ENCODE measurements around the gene AURKA.

AURKA gene

DNA sequence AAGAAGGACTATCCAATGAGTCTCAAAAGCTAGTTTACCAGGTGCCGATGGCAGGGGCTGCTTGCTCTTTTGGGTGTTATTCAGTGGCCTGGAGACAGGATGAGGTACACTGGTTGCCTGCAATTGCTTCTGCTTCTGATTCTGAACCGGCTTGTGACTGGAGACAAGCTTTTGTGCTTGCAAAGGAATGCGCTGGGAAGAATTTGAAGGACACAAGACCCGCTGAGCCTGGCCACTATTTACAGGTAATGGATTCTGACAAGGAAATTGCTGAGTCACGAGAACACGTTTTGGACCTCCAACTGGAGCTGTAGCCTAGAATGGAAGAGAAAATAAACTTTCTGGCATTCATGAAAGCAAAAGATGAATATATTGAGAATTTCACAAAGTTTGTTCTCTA, 5.8 kb downstream of the AURKA start:
- TF ChIP-seq GATA3 (IDR thresholded peaks at IDR 0.05; ENCODE audit: low read depth, low read length) (no peak), GATA2 (IDR thresholded peaks at IDR 0.05; ENCODE audit: low read depth, low read length) (no peak)

DNA sequence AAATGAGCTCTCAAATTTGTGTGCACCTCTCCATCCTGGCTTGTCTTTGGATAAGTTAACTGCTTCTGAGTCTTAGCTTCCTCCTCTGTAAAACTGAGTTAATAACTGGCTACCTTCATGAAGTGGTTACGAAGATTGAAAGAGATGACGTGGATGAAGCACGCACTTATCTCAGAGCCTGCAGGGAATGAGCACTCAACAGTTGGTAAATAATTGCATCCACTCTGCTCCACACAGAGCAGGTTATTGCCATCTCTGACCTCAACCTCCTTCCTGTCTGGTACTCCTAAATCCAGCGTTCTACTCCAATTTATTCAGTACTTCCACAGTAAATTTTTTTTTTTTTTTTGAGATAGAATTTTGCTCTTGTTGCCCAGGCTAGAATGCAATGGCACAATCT, 6.9 kb downstream of the AURKA start:
- TF ChIP-seq GATA3 (IDR thresholded peaks at IDR 0.05; ENCODE audit: low read depth, low read length): no peak
- TF ChIP-seq GATA2 (IDR thresholded peaks at IDR 0.05; ENCODE audit: low read depth, low read length): no peak

DNA sequence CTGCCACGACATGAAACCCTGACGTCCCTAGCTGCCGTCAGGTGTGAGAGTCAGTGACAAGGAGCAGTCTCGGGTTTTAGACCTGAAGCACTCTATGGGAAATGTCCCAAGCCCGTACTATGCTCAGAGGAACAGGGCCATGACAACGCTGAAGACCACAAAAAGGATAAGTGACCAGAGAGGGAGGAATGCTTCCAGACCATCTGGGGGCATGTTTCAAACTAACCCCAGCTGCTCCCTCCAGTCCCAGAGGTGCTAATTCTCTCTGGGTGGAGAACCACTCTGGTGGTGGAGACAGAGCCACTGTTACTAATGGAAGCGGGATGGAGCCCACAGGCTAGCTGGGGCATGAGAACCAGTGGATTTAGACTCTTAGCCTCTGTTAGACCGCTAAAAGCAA, 8.7 kb downstream of the AURKA start:
- TF ChIP-seq GATA2 (IDR thresholded peaks at IDR 0.05; ENCODE audit: low read depth, low read length) (no peak), GATA3 (IDR thresholded peaks at IDR 0.05; ENCODE audit: low read depth, low read length) (no peak)

DNA sequence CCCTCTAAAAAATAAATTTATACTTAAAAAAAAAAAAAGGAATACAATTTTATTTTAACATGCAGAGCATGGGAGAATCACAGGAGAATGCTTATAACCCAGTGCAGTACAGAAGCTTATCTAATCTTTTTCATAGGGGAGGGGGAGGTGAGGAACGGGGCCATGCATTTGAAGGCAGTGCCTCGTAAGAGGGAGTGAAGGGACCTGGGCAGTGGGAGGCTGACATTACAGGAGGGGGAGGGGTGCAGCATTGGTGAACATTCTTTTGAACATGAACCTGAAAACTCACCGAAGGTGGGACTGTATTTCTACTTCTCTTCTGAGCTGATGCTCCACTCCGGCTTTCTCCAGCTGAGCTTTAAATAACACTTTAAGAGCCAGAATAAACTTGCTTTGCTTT, 9.3 kb downstream of the AURKA start:
- TF ChIP-seq GATA2 (IDR thresholded peaks at IDR 0.05; ENCODE audit: low read depth, low read length) (no peak), GATA3 (IDR thresholded peaks at IDR 0.05; ENCODE audit: low read depth, low read length) (no peak)

DNA sequence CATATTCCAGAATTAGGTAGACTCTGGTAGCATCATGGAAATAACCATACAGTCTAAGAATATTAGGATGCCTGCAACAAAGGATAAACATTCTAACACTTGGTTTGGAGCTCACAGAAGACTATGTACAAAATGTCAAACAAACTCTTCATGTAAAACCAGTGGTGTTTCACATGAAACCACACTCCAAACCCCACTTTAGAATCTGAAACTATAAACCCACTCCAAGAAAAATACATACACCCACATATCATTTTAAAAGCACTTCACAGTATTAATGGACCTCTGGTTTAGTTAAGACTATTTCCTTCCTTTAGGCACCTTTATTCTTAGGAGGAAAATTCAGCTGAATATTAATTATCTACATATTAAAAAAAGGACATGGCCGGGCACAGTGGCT, 10.5 kb downstream of the AURKA start:
- TF ChIP-seq GATA2 (IDR thresholded peaks at IDR 0.05; ENCODE audit: low read depth, low read length): no peak
- TF ChIP-seq GATA3 (IDR thresholded peaks at IDR 0.05; ENCODE audit: low read depth, low read length): no peak

DNA sequence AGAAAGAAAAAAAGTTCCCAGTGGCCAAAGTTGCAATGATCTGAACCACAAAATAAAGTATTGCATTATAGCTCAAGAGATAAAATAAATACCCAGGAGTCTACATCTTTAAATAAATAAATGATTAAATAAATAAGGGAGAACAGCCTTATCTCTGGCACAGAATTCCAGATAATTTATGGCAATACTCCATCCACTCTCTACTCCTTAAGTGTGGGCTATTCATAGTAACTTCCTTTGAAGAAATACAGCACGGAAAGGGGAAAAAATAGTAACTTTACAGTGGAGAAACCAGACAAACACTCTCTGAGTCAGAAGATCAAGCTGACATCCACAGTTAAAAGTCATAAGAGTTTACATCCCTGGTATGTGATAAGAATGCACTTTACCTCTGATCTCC, 11.6 kb downstream of the AURKA start:
- TF ChIP-seq GATA2 (IDR thresholded peaks at IDR 0.05; ENCODE audit: low read depth, low read length) (no peak), GATA3 (IDR thresholded peaks at IDR 0.05; ENCODE audit: low read depth, low read length) (no peak)

DNA sequence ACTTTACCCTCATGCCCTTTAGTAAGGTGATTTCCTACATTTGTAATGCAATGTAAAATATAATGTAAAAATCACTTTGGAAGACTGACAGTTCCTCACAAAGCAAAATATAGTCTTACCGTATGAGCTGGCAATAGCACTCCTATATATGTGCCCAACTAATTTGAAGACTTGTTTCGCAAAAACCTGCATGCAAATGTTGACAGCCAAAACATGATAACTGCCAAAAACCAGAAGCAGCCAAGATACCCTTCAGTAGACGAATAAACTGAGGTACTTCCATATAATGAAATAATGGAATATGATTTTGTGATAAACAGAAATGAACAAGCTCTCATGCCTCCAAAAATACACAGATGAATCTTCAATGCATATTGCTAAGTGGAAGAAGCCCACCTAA, 13.6 kb downstream of the AURKA start:
- TF ChIP-seq GATA2 (IDR thresholded peaks at IDR 0.05; ENCODE audit: low read depth, low read length) (no peak), GATA3 (IDR thresholded peaks at IDR 0.05; ENCODE audit: low read depth, low read length) (no peak)

DNA sequence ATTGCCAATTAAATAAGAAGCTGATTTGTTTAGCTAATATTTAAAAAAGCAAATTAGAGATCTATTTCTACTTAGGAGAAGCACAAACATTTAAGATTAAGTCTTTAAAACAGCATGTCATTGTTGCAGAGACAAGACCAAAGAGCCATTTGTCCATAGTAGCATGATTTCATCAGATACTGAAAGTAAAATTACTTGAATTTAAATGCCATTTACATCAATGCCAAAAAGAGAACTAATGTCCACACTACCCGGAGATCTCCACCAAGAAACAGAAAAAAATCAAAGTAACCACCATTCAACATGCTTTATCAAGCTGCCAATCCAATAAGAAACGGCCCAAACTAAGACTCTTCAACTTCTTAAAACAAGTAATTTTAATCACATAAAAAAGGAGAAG, 15.7 kb downstream of the AURKA start:
- TF ChIP-seq GATA2 (IDR thresholded peaks at IDR 0.05; ENCODE audit: low read depth, low read length): no peak
- TF ChIP-seq GATA3 (IDR thresholded peaks at IDR 0.05; ENCODE audit: low read depth, low read length): no peak

DNA sequence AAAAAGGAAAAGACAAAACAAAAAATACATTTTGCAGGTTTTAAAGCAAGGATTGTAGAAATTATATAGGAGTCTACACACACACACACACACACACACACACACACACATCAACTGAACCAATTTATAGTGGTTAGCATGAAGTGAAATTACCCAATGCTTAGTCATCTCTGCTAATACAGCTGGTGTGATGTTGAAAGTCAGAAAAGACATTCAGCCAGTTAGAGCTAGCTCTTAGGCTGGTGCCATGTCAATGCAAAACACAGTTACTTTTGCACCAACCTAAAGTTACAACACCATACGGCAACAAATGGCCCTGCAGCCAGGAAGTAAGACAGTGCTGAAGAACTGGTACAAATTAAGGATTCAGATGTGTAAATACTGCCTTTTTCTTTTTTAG, 18.1 kb downstream of the AURKA start:
- TF ChIP-seq GATA3 (IDR thresholded peaks at IDR 0.05; ENCODE audit: low read depth, low read length) (no peak), GATA2 (IDR thresholded peaks at IDR 0.05; ENCODE audit: low read depth, low read length) (no peak)

DNA sequence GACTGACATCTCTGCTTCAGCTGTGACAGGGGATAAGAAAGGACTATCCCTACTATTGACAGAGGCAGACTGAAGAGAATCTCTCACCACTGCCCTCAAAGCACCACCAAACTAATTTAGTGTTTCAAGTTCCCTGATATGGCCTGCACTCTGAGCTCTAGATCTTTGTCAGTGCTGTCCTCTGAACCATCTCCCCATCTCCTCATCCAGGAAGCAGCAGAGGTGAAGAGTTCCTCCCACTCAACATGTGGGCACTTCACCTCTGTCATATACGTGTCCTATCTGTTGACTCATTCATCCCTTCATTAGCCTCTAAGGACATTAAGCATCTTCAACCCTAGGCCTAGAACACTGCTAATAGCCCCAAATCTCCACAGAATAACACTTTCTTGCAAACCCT, 19.2 kb downstream of the AURKA start:
- TF ChIP-seq GATA3 (IDR thresholded peaks at IDR 0.05; ENCODE audit: low read depth, low read length) (no peak), GATA2 (IDR thresholded peaks at IDR 0.05; ENCODE audit: low read depth, low read length) (no peak)

DNA sequence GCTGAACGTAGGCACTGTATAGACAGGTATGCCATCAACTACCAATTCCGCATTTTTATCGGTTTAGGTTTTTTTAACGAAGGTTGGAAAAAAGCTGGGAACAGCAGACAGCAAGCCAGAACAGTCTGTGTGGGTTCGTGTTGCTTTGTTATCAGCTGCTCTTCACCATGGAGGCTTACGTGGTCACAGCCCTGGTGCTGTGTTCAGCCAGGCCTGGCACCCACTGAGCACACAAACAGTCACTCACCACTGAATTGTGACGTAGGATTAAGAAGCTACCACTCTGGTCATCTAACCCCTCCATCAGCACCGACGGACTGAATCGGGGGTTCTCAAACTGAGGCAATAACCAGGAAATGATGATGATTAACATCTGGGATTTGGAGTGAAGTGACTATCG, 20.0 kb downstream of the AURKA start:
- TF ChIP-seq GATA2 (IDR thresholded peaks at IDR 0.05; ENCODE audit: low read depth, low read length) (no peak), GATA3 (IDR thresholded peaks at IDR 0.05; ENCODE audit: low read depth, low read length) (no peak)

DNA sequence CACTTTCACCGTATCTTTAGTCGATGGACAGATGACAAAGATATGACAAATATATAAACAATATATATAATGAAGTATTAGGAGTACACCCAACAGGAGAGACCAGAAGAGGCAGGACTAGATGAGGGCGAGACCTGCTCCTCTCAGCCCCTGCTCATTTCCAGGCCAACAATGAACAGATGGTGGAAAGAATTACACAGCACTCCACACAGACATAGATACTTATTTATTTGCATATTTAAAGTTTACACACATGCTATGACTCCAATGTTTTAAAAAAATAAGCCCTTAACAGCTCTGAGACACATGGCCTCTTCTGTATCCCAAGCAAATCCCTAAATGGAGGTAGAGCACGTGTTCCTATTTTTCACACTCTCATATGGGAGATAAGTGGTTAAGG, 22.8 kb downstream of the AURKA start:
- TF ChIP-seq GATA2 (IDR thresholded peaks at IDR 0.05; ENCODE audit: low read depth, low read length): no peak
- no peak for TF ChIP-seq GATA3 (IDR thresholded peaks at IDR 0.05; ENCODE audit: low read depth, low read length)

DNA sequence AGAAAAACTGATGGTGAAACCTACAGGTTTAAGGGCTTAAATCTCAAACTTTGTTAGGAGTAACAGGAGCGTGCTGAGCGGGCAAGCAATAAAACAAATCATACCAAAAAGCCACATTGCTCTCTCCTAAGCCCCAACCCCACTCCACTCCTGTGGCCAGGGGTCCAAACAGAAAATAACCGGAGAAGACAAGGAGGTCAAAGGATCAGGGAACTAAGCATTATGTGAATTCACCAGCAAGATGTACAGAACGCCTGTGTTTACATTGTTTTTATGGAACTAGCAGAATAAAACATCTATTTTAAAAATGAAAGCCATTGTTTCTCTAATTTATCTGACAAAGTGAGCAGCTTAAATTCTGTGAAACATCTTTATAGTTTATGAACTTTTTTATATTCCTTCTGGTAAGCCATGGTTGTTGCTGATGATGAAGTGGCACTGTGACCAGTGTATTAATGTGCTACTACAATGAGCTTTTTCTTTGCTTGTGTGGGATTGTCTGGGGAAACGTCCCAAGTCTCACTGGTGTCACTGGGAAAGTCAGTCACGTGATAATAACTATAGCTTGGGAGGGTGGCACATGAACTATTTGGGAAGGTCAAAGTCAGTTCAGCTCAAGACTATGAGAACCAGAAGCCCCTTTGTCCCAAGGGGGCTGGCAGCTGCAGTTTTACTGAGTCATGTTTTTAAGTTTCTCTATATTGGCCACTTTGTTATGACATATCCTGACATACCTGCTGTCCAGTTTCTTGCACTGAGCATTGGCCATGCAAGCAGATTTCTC, 23.5 kb downstream of the AURKA start:
- TF ChIP-seq GATA2 (IDR thresholded peaks at IDR 0.05; ENCODE audit: low read depth, low read length): no peak
- no peak for TF ChIP-seq GATA3 (IDR thresholded peaks at IDR 0.05; ENCODE audit: low read depth, low read length)

DNA sequence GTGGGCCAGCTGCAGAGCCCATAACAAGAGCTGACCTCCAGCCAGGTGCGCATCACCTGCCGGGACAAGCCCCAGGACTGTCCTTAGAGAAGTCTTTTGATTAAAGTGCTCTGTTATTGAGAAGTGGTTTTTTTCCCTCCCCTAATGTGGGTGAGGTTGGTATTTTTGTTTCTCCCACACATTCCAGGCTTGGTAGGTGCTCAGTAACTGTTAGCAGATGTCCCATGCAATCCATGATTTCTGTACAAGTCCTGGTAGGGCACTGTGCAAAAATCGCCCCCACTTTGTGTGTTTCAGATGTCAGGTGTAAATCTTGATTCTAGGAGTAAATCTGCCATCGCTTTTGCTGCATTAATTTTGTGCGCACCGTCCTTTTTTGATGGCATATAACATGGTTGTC, 28.5 kb downstream of the AURKA start:
- TF ChIP-seq GATA2 (IDR thresholded peaks at IDR 0.05; ENCODE audit: low read depth, low read length): no peak
- TF ChIP-seq GATA3 (IDR thresholded peaks at IDR 0.05; ENCODE audit: low read depth, low read length): no peak

DNA sequence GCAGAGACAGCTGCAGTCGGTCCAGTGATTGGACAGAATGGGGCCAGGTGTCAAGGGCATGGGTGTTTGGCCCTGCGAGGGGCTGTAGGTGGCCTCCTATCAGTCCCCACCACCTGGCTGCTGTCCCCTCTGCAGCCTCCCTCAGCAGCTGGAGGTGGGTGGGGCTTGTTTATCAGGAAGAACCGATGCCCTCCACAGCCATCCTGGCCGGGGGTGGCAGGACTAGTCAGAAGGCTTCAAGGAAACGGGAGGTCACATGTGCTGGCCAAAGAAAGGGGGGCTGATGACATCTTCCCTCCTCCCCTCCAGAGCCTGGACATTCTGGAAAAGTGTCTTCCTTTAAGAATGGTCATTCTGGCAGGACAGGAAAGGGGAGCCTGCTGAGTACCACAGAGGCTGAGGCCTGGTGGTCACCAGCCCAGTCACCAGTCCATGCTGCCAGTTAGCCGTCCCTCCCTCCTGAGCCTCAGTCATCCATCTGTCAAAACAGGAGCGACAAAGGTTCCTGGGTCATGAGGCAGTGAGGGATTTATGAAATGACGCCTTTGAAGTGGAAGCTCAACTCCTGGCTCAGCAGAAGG, 29.1 kb downstream of the AURKA start:
- TF ChIP-seq GATA2 (IDR thresholded peaks at IDR 0.05; ENCODE audit: low read depth, low read length): no peak
- TF ChIP-seq GATA3 (IDR thresholded peaks at IDR 0.05; ENCODE audit: low read depth, low read length): no peak
